ENCODE data around the gene COL4A2. TPM values are rescaled to one million over a fixed set of nuclear protein-coding genes. Genes with fewer than 3 reads are reported as not detected.

The COL4A2 gene
- total RNA-seq, 1 donor from 2014 or later: 1,333 TPM

- DNase-seq (ENCODE audit: low spot score): no peak
Observed at GRCh38 chr13:110413676-110414040, 106.6 kb downstream of the COL4A2 start.

GRCh38 chr13:110414283-110414682 is 107.2 kb downstream of the COL4A2 start:
- DNase-seq (ENCODE audit: low spot score): no peak

- no peak for DNase-seq (ENCODE audit: low spot score)
Observed at GRCh38 chr13:110414931-110415330, 107.8 kb downstream of the COL4A2 start.

GRCh38 chr13:110415669-110416068 is 108.6 kb downstream of the COL4A2 start:
- DNase-seq (ENCODE audit: low spot score): no peak

GRCh38 chr13:110416131-110417025 is 109.3 kb downstream of the COL4A2 start:
- no peak for DNase-seq (ENCODE audit: low spot score)

- no peak for DNase-seq (ENCODE audit: low spot score)
Observed at GRCh38 chr13:110418944-110419343, 111.9 kb downstream of the COL4A2 start.

GRCh38 chr13:110419381-110419791 is 112.3 kb downstream of the COL4A2 start:
- no peak for DNase-seq (ENCODE audit: low spot score)

- no peak for DNase-seq (ENCODE audit: low spot score)
Observed at GRCh38 chr13:110419946-110420345, 112.9 kb downstream of the COL4A2 start.

- DNase-seq (ENCODE audit: low spot score): no peak
Observed at GRCh38 chr13:110420626-110421025, 113.5 kb downstream of the COL4A2 start.

GRCh38 chr13:110421061-110421460 is 114.0 kb downstream of the COL4A2 start:
- DNase-seq (ENCODE audit: low spot score): no peak

GRCh38 chr13:110421696-110422385 is 114.8 kb downstream of the COL4A2 start:
- DNase-seq (ENCODE audit: low spot score): no peak

- DNase-seq (ENCODE audit: low spot score): no peak
Observed at GRCh38 chr13:110422913-110423688, 116.0 kb downstream of the COL4A2 start.

- no peak for DNase-seq (ENCODE audit: low spot score)
Observed at GRCh38 chr13:110423689-110424302, 116.7 kb downstream of the COL4A2 start.

- no peak for DNase-seq (ENCODE audit: low spot score)
Observed at GRCh38 chr13:110424569-110425443, 117.7 kb downstream of the COL4A2 start.

GRCh38 chr13:110425444-110425780 is 118.3 kb downstream of the COL4A2 start:
- no peak for DNase-seq (ENCODE audit: low spot score)

- no peak for DNase-seq (ENCODE audit: low spot score)
Observed at GRCh38 chr13:110426735-110427134, 119.7 kb downstream of the COL4A2 start.

- DNase-seq (ENCODE audit: low spot score): peak; percentile 86
Observed at GRCh38 chr13:110428313-110428712, 121.2 kb downstream of the COL4A2 start.

- no peak for DNase-seq (ENCODE audit: low spot score)
Observed at GRCh38 chr13:110430391-110431336, 123.6 kb downstream of the COL4A2 start.
